GM12878 (cell line): ENCODE results near the gene SH3BGRL3. TPM values are rescaled to one million over a fixed set of nuclear protein-coding genes. Genes with fewer than 3 reads are reported as not detected.

Source experiments
- BRCA1 ChIP-seq: IDR thresholded peaks from 2 replicates; pipeline ENCODE4 v1.6.1; 2011; ENCODE audit warnings: low read depth, low read length, improper control_type of control experiment
- CHD2 ChIP-seq: IDR thresholded peaks from 2 replicates; pipeline ENCODE4 v1.6.1; 2011; ENCODE audit warnings: low read depth, low read length, improper control_type of control experiment, borderline replicate concordance
- DPF2 ChIP-seq: fragments of 450-650 bp; IDR thresholded peaks from 2 replicates; pipeline ENCODE4 v1.6.1; 2017; ENCODE audit warnings: mild to moderate bottlenecking
- EGR1 ChIP-seq, 2 experiments: IDR thresholded peaks; 1 replicate in 1 of 2; 2 replicates in 1 of 2; pipeline ENCODE4 v1.6.1; 2011 to 2012; ENCODE audit warnings: low read depth in 2 of 2, low read length in 2 of 2, borderline replicate concordance in 1 of 2, mild to moderate bottlenecking in 1 of 2, moderate library complexity in 1 of 2
- HDGF ChIP-seq: fragments of 450-650 bp; IDR thresholded peaks from 2 replicates; pipeline ENCODE4 v1.6.1; 2016; ENCODE audit warnings: antibody characterized with exemption
- IKZF1 ChIP-seq: fragments of 450-650 bp; conservative IDR thresholded peaks from 2 replicates; pipeline ENCODE4 v1.6.1; 2017; ENCODE audit warnings: antibody characterized with exemption, mild to moderate bottlenecking
- IKZF2 ChIP-seq, 2 experiments: fragments of 450-650 bp; IDR thresholded peaks; 2 replicates each; pipeline ENCODE4 v1.6.1; 2017; ENCODE audit warnings: mild to moderate bottlenecking in 2 of 2, moderate library complexity in 2 of 2
- NFIC ChIP-seq: IDR thresholded peaks from 2 replicates; pipeline ENCODE4 v1.6.1; 2012; ENCODE audit warnings: low read depth, mild to moderate bottlenecking, inconsistent platforms, low read length, moderate library complexity
- NFXL1 ChIP-seq: fragments of 450-650 bp; IDR thresholded peaks from 2 replicates; pipeline ENCODE4 v1.6.1; 2017; ENCODE audit warnings: antibody characterized with exemption, mild to moderate bottlenecking, borderline replicate concordance
- NR2F1 ChIP-seq: fragments of 450-650 bp; conservative IDR thresholded peaks from 2 replicates; pipeline ENCODE4 v1.6.1; 2017; ENCODE audit warnings: mild to moderate bottlenecking
- POLR2AphosphoS2 ChIP-seq: IDR thresholded peaks from 2 replicates; pipeline ENCODE4 v1.6.1; 2011; ENCODE audit warnings: low read depth, mild to moderate bottlenecking, low read length, improper control_type of control experiment, moderate library complexity
- RAD21 ChIP-seq: IDR thresholded peaks from 2 replicates; pipeline ENCODE4 v1.6.1; 2011; ENCODE audit warnings: mild to moderate bottlenecking, low read depth, low read length, moderate library complexity; ENCODE audit not compliant: insufficient read depth
- RELA ChIP-seq: fragments of 450-650 bp; IDR thresholded peaks from 2 replicates; pipeline ENCODE4 v1.8.0; 2014; ENCODE audit warnings: borderline replicate concordance; ENCODE audit not compliant: partially characterized antibody
- SIN3A ChIP-seq: IDR thresholded peaks from 2 replicates; pipeline ENCODE4 v1.6.1; 2012; ENCODE audit warnings: low read depth, low read length, improper control_type of control experiment
- STAT3 ChIP-seq: IDR thresholded peaks from 2 replicates; pipeline ENCODE4 v1.6.1; 2011; ENCODE audit warnings: low read depth, low read length, improper control_type of control experiment
- WRNIP1 ChIP-seq: IDR thresholded peaks from 2 replicates; pipeline ENCODE4 v1.6.1; 2011; ENCODE audit warnings: low read depth, low read length, improper control_type of control experiment, borderline replicate concordance
- YY1 ChIP-seq: IDR thresholded peaks from 2 replicates; pipeline ENCODE4 v1.6.1; 2011; ENCODE audit warnings: low read depth, mild to moderate bottlenecking, low read length
- polyA plus RNA-seq, 11 experiments: library from polyadenylated mRNA; depleted of rRNA in 4 of 11; unstranded in 6 of 11; stranded (reverse) in 5 of 11; fragments of >200 nt; fragmentation: Nextera tagmentation in 4 of 11; fragmentation: Illumina TruSeq in 1 of 11; extraction: Ambion mirVana in 4 of 11; extraction: Trizol in 1 of 11; gene quantifications; 1 replicate in 1 of 11; 2 replicates in 10 of 11; pipeline versions ENCODE4 v1.2.1 to v1.2.3, GENCODE V29; 2011 to 2016; ENCODE audit warnings: inconsistent platforms in 2 of 11, missing spikeins in 2 of 11, low read depth in 1 of 11
- total RNA-seq, 4 experiments: library from RNA; depleted of rRNA in 3 of 4; stranded (reverse); fragments of >200 nt in 3 of 4; fragmentation: Illumina TruSeq in 1 of 4; extraction: Trizol in 1 of 4; gene quantifications; 2 replicates each; pipeline versions ENCODE4 v1.2.1 to v1.2.3, GENCODE V29; 2013 to 2021
- TF ChIP-seq, protein P1 (sequence below): fragments of 450-650 bp; formaldehyde crosslinking; IDR thresholded peaks from 2 replicates; pipeline ENCODE4 v1.4.0; 2022; ENCODE audit warnings: mild to moderate bottlenecking, moderate library complexity
- TF ChIP-seq, protein P2 (sequence below): IDR thresholded peaks from 2 replicates; pipeline ENCODE4 v1.6.1; 2011; ENCODE audit warnings: low read depth, low read length, improper control_type of control experiment, borderline replicate concordance
- TF ChIP-seq, protein P3 (sequence below): IDR thresholded peaks from 2 replicates; pipeline ENCODE4 v1.6.1; 2011; ENCODE audit warnings: borderline replicate concordance, low read depth, mild to moderate bottlenecking, moderate library complexity, mixed read lengths, low read length; ENCODE audit not compliant: insufficient read depth; ENCODE audit errors: extremely low read length
- TF ChIP-seq, protein P4 (sequence below): fragments of 450-650 bp; IDR thresholded peaks from 2 replicates; pipeline ENCODE4 v1.6.1; 2017; ENCODE audit warnings: mild to moderate bottlenecking, moderate library complexity

The SH3BGRL3 gene
- total and polyA plus RNA-seq, 10 of the 15 experiments (the other 5 are each of a cell fraction or from before 2014, with no cell fraction given): 39.7 to 390 (median 118) TPM

DNA sequence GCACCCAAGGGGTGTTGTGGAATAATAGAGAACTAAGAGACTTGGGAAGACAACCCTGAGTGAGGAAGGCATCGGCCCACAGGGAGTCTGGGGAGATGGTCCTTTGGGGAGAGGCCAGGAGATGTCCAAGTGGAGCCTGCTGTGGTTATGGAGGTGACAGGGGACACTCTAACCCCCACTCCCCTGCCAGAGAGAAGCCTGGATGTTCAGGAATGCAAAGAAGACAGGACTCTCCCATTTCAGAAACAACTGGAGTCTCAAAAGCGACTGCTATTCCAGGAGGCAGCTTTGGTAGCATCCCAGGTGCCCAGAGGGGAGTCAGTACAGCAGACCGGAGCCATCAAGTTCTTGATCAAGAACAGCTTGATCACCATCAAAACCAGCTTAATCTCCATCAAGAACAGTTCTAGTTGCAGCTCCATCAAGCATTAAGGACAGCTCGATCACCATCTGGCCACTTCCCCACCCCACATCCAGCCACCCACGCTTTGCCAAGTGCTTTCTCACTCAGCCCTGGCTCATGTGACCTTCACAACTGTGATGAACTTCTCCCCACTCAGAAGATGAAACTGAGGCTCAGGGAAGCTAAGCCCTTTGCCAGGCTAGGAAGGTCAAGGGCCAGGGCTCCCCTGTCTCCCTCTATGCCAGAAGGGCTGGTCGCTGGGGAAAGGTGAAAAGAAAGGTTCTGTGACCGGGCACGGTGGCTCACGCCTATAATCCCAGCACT, 38.6 kb downstream of the SH3BGRL3 start (continued):
- TF ChIP-seq, protein P1, sequence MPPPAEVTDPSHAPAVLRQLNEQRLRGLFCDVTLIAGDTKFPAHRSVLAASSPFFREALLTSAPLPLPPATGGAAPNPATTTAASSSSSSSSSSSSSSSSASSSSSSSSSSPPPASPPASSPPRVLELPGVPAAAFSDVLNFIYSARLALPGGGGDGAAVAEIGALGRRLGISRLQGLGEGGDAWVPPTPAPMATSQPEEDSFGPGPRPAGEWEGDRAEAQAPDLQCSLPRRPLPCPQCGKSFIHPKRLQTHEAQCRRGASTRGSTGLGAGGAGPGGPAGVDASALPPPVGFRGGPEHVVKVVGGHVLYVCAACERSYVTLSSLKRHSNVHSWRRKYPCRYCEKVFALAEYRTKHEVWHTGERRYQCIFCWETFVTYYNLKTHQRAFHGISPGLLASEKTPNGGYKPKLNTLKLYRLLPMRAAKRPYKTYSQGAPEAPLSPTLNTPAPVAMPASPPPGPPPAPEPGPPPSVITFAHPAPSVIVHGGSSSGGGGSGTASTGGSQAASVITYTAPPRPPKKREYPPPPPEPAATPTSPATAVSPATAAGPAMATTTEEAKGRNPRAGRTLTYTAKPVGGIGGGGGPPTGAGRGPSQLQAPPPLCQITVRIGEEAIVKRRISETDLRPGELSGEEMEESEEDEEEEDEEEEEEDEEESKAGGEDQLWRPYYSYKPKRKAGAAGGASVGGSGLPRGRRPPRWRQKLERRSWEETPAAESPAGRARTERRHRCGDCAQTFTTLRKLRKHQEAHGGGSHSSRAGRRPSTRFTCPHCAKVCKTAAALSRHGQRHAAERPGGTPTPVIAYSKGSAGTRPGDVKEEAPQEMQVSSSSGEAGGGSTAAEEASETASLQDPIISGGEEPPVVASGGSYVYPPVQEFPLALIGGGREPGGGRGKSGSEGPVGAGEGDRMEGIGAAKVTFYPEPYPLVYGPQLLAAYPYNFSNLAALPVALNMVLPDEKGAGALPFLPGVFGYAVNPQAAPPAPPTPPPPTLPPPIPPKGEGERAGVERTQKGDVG (CRISPR knock-in tag): no peak
- TF ChIP-seq, protein P2, sequence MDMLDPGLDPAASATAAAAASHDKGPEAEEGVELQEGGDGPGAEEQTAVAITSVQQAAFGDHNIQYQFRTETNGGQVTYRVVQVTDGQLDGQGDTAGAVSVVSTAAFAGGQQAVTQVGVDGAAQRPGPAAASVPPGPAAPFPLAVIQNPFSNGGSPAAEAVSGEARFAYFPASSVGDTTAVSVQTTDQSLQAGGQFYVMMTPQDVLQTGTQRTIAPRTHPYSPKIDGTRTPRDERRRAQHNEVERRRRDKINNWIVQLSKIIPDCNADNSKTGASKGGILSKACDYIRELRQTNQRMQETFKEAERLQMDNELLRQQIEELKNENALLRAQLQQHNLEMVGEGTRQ: peak; percentile 47
- TF ChIP-seq STAT3 (no peak), EGR1 (IDR thresholded peaks at IDR 0.05; ENCODE audit: borderline replicate concordance in 1 of 2, low read depth in 2 of 2, low read length in 2 of 2) (peak; percentile 49 to 98), NFXL1 (no peak), DPF2 (peak; percentile 25; the same call in 1 of the 2 replicates), IKZF2 (IDR thresholded peaks at IDR 0.05) (peak; percentile 40 to 47; a peak in 2 of 4 replicates), CHD2 (peak; percentile 59; the same call in 1 of the 2 replicates), RELA (no peak), NFIC (0 out of 2 replicates have a peak, but pooled peaks have one; percentile 21), NR2F1 (peak; percentile 77; the same call in 1 of the 2 replicates), BRCA1 (no peak), SIN3A (no peak), YY1 (peak; percentile 19; the same call in 1 of the 2 replicates), RAD21 (no peak), WRNIP1 (peak; percentile 31; the same call in 1 of the 2 replicates), HDGF (0 out of 2 replicates have a peak, but pooled peaks have one; percentile 28), IKZF1 (peak; percentile 46), POLR2AphosphoS2 (0 out of 2 replicates have a peak, but pooled peaks have one; percentile 39)
- TF ChIP-seq, protein P3, sequence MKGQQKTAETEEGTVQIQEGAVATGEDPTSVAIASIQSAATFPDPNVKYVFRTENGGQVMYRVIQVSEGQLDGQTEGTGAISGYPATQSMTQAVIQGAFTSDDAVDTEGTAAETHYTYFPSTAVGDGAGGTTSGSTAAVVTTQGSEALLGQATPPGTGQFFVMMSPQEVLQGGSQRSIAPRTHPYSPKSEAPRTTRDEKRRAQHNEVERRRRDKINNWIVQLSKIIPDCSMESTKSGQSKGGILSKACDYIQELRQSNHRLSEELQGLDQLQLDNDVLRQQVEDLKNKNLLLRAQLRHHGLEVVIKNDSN: peak; percentile 60
- TF ChIP-seq, protein P4, sequence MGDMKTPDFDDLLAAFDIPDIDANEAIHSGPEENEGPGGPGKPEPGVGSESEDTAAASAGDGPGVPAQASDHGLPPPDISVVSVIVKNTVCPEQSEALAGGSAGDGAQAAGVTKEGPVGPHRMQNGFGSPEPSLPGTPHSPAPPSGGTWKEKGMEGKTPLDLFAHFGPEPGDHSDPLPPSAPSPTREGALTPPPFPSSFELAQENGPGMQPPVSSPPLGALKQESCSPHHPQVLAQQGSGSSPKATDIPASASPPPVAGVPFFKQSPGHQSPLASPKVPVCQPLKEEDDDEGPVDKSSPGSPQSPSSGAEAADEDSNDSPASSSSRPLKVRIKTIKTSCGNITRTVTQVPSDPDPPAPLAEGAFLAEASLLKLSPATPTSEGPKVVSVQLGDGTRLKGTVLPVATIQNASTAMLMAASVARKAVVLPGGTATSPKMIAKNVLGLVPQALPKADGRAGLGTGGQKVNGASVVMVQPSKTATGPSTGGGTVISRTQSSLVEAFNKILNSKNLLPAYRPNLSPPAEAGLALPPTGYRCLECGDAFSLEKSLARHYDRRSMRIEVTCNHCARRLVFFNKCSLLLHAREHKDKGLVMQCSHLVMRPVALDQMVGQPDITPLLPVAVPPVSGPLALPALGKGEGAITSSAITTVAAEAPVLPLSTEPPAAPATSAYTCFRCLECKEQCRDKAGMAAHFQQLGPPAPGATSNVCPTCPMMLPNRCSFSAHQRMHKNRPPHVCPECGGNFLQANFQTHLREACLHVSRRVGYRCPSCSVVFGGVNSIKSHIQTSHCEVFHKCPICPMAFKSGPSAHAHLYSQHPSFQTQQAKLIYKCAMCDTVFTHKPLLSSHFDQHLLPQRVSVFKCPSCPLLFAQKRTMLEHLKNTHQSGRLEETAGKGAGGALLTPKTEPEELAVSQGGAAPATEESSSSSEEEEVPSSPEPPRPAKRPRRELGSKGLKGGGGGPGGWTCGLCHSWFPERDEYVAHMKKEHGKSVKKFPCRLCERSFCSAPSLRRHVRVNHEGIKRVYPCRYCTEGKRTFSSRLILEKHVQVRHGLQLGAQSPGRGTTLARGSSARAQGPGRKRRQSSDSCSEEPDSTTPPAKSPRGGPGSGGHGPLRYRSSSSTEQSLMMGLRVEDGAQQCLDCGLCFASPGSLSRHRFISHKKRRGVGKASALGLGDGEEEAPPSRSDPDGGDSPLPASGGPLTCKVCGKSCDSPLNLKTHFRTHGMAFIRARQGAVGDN: no peak; the same call in 1 of the 2 replicates
